AG04450 (cell line): ENCODE results near the gene CSTPP1. TPM values are rescaled to one million over a fixed set of nuclear protein-coding genes. Genes with fewer than 3 reads are reported as not detected.

Experiments used
- CTCF ChIA-PET: fragments of 300-600, 350-600 bp; formaldehyde crosslinking; extraction: SDS; loops from one replicate; lab custom pipeline; 2022; ENCODE audit warnings: antibody characterized with exemption, inconsistent platforms; lab: Charles Lee
- POLR2A ChIA-PET: fragments of 350-600 bp; formaldehyde crosslinking; extraction: SDS; loops from one replicate; lab custom pipeline; 2021; ENCODE audit warnings: antibody characterized with exemption, inconsistent platforms; lab: Yijun Ruan, JAX
- DNase-seq: peaks from one replicate; pipeline ENCODE4 v3.0.0-alpha.2; 2011; ENCODE audit warnings: low read depth, low spot score
- H3K27ac ChIP-seq: one replicate; pipeline ENCODE4 v1.5.1; 2012; ENCODE audit warnings: low read depth, low read length, control low read depth
- H3K27me3 ChIP-seq: one replicate; pipeline ENCODE4 v1.6.0; 2012; ENCODE audit warnings: low read length; ENCODE audit not compliant: control insufficient read depth, insufficient read depth
- H3K4me3 ChIP-seq: 2 replicates; pipeline ENCODE4 v1.5.1; 2011; ENCODE audit warnings: mild to moderate bottlenecking, low read depth, low read length, control low read depth
- H3K9me3 ChIP-seq: 2 replicates; pipeline ENCODE4 v1.5.1; 2012; ENCODE audit warnings: low read length; ENCODE audit not compliant: control insufficient read depth, insufficient read depth
- CTCF ChIP-seq: IDR thresholded peaks from 2 replicates; pipeline ENCODE4 v1.5.1; 2011; ENCODE audit warnings: low read depth, low read length, control low read depth, inconsistent platforms
- polyA plus RNA-seq: library from polyadenylated mRNA; depleted of rRNA; stranded (reverse); fragments of >200 nt; gene quantifications from 2 replicates; pipeline ENCODE4 v1.2.3, GENCODE V29; 2011

CSTPP1 gene
- polyA plus RNA-seq, 1 experiment, result 30.2 TPM

- Histone ChIP-seq H3K27me3 (no peaks in the 10 kb centered on the region), H3K4me3 (no peak overlapping the region), H3K9me3 (no peaks in the 10 kb centered on the region), H3K27ac (no peak overlapping the region)
- CTCF ChIA-PET, result interaction anchor here (1.5 kb wide), 1 partner anchor 233 kb away, joined by 6 read pairs; no protein-coding TSS in a partner anchor
- TF ChIP-seq CTCF, result no peak
- POLR2A ChIA-PET, result interaction anchor here (0.8 kb wide), 1 partner anchor 63 kb away, joined by 3 read pairs; no protein-coding TSS in a partner anchor
- no peak for DNase-seq
Observed at GRCh38 chr11:47149782-47150181, 213.2 kb downstream of the CSTPP1 start.

- DNase-seq, result no peak
- H3K4me3 ChIP-seq, result no peak overlapping the region
- ChIA-PET POLR2A (interaction anchor here (0.6 to 1.5 kb wide), 6 partner anchors 8 to 410 kb away, joined by 3 to 5 read pairs (median 3); partner anchors contain the start of gene CSTPP1), CTCF (interaction anchor here (0.5 to 3.0 kb wide), 42 partner anchors 9 to 702 kb away, joined by 3 to 73 read pairs (median 4); partner anchors contain the start of gene CSTPP1)
- no peaks in the 10 kb centered on the region for H3K27me3 ChIP-seq
- TF ChIP-seq CTCF, result no peak
- no peaks in the 10 kb centered on the region for H3K9me3 ChIP-seq
- no peak overlapping the region for H3K27ac ChIP-seq
Observed at GRCh38 chr11:47152126-47152952, 215.8 kb downstream of the CSTPP1 start.

GRCh38 chr11:47152953-47153950 is 216.7 kb downstream of the CSTPP1 start:
- H3K27ac ChIP-seq, result no peak overlapping the region
- POLR2A ChIA-PET, result interaction anchor here (0.6 to 1.5 kb wide), 5 partner anchors 9 to 411 kb away, joined by 3 to 5 read pairs (median 3); partner anchors contain the start of gene CSTPP1

More at GRCh38 chr11:47152953-47153950, 216.7 kb downstream of the CSTPP1 start:
- Histone ChIP-seq H3K4me3 (no peak overlapping the region), H3K27me3 (no peaks in the 10 kb centered on the region), H3K9me3 (no peaks in the 10 kb centered on the region)
- CTCF ChIA-PET, result interaction anchor here (0.5 to 3.0 kb wide), 50 partner anchors 10 to 701 kb away, joined by 3 to 73 read pairs (median 4); partner anchors contain the start of gene CSTPP1
- TF ChIP-seq CTCF, result peak; percentile 100
- peak; percentile 74 for DNase-seq
